H1 (cell line): ENCODE results near the gene ADGRD2. TPM values are rescaled to one million over a fixed set of nuclear protein-coding genes. Genes with fewer than 3 reads are reported as not detected.

Source experiments
- CTCF ChIA-PET: fragments of 300-600 bp; sonication (Branson Sonifier 250); formaldehyde crosslinking; loops from one replicate; lab custom pipeline; 2021; ENCODE audit not compliant: partially characterized antibody; lab: Charles Lee
- POLR2A ChIA-PET: fragments of 300-600 bp; sonication (Branson Sonifier 250); formaldehyde crosslinking; loops from one replicate; lab custom pipeline; 2021; ENCODE audit warnings: inconsistent platforms; ENCODE audit not compliant: partially characterized antibody; lab: Charles Lee
- DNase-seq, 2 experiments: peaks; one replicate each; pipeline versions ENCODE4 v3.0.0 to v3.0.0-alpha.2; 2010 to 2022; ENCODE audit warnings: low spot score in 2 of 2, low read depth in 1 of 2, mixed read lengths in 1 of 2
- FAIRE-seq: peaks from 2 replicates; lab custom pipeline; 2011; peaks lifted over from hg19 to GRCh38; lab: Jason Lieb, UNC
- H2AFZ ChIP-seq: 2 replicates; pipeline ENCODE4 v1.8.1; 2012; ENCODE audit warnings: low read length, inconsistent platforms
- H2AK5ac ChIP-seq: 2 replicates; pipeline ENCODE4 v1.6.1; 2013; ENCODE audit warnings: low read depth, low read length
- H2BK120ac ChIP-seq: replicated peaks from 2 replicates; pipeline ENCODE3; 2013; ENCODE audit warnings: low read depth, low read length, inconsistent platforms
- H2BK12ac ChIP-seq: 2 replicates; pipeline ENCODE4 v1.6.1; 2013; ENCODE audit warnings: low read depth, low read length
- H2BK15ac ChIP-seq: 2 replicates; pipeline ENCODE4 v1.6.1; 2013; ENCODE audit warnings: low read length
- H2BK20ac ChIP-seq: 2 replicates; pipeline ENCODE4 v1.6.1; 2013; ENCODE audit warnings: low read length
- H2BK5ac ChIP-seq: 2 replicates; pipeline ENCODE4 v1.6.1; 2013; ENCODE audit warnings: low read depth, low read length
- H3K14ac ChIP-seq: 2 replicates; pipeline ENCODE4 v1.6.1; 2013; ENCODE audit warnings: inconsistent platforms; ENCODE audit not compliant: insufficient read length
- H3K18ac ChIP-seq: 2 replicates; pipeline ENCODE4 v1.6.1; 2013; ENCODE audit warnings: low read length; ENCODE audit errors: extremely low read depth
- H3K23ac ChIP-seq: 2 replicates; pipeline ENCODE4 v1.6.1; 2013; ENCODE audit warnings: inconsistent platforms; ENCODE audit not compliant: insufficient read length
- H3K23me2 ChIP-seq: 2 replicates; pipeline ENCODE4 v1.6.1; 2013; ENCODE audit warnings: low read depth, low read length
- H3K27ac ChIP-seq: 2 replicates; pipeline ENCODE4 v1.6.1; 2011; ENCODE audit warnings: low read depth, low read length, inconsistent platforms
- H3K27me3 ChIP-seq, 4 experiments: replicated peaks in 1 of 4; 1 replicate in 1 of 4; 2 replicates in 3 of 4; pipeline versions ENCODE4 v1.6.1 to v1.8.1; 2011 to 2013; ENCODE audit warnings: low read length in 3 of 4, mild to moderate bottlenecking in 3 of 4, inconsistent platforms in 2 of 4, mixed read lengths in 2 of 4, moderate library complexity in 1 of 4; ENCODE audit not compliant: control insufficient read depth in 3 of 4, insufficient read depth in 3 of 4; ENCODE audit errors: extremely low read depth in 1 of 4
- H3K36me3 ChIP-seq, 4 experiments: 2 replicates each; pipeline versions ENCODE4 v1.6.1 to v1.8.1; 2011 to 2013; ENCODE audit warnings: mild to moderate bottlenecking in 4 of 4, low read length in 3 of 4, moderate library complexity in 2 of 4, control low read depth in 1 of 4, inconsistent platforms in 1 of 4; ENCODE audit not compliant: insufficient read depth in 4 of 4, control insufficient read depth in 2 of 4
- H3K4ac ChIP-seq: replicated peaks from 2 replicates; pipeline ENCODE3; 2013; ENCODE audit warnings: low read length, low read depth, mixed read lengths, inconsistent platforms; ENCODE audit not compliant: insufficient read length
- H3K4me1 ChIP-seq, 4 experiments: replicated peaks in 1 of 4; 1 replicate in 1 of 4; 2 replicates in 3 of 4; pipeline versions ENCODE4 v1.6.1 to v1.8.1; 2011 to 2013; ENCODE audit warnings: low read length in 3 of 4, inconsistent platforms in 2 of 4, mixed read lengths in 1 of 4; ENCODE audit not compliant: insufficient read depth in 4 of 4, control insufficient read depth in 3 of 4
- H3K4me2 ChIP-seq, 2 experiments: 2 replicates each; pipeline versions ENCODE4 v1.6.1 to v1.8.1; 2011 to 2013; ENCODE audit warnings: low read depth in 2 of 2, low read length in 2 of 2, control low read depth in 1 of 2, inconsistent platforms in 1 of 2, mild to moderate bottlenecking in 1 of 2; ENCODE audit not compliant: insufficient read depth in 1 of 2
- H3K4me3 ChIP-seq, 4 experiments: fragments of 200-600, 300-600 bp in 1 of 4; sonication (generic), shearing (Covaris generic), sonication (Bioruptor Twin) in 1 of 4; 2 replicates each; pipeline versions ENCODE4 v1.5.1 to v1.8.1; 2011 to 2016; ENCODE audit warnings: low read length in 4 of 4, low read depth in 3 of 4, control low read depth in 2 of 4, inconsistent platforms in 2 of 4, mild to moderate bottlenecking in 2 of 4, mixed read lengths in 1 of 4, moderate library complexity in 1 of 4; ENCODE audit not compliant: insufficient read depth in 2 of 4; ENCODE audit errors: extremely low read depth in 1 of 4
- H3K56ac ChIP-seq: replicated peaks from 2 replicates; pipeline ENCODE3; 2013; ENCODE audit warnings: low read depth, mild to moderate bottlenecking, mixed read lengths, low read length, inconsistent platforms; ENCODE audit not compliant: insufficient read length
- H3K79me1 ChIP-seq: 2 replicates; pipeline ENCODE4 v1.6.1; 2013; ENCODE audit warnings: low read depth, low read length, control low read depth
- H3K79me2 ChIP-seq, 2 experiments: 2 replicates each; pipeline versions ENCODE4 v1.6.1 to v1.8.1; 2012 to 2013; ENCODE audit warnings: low read length in 2 of 2, mild to moderate bottlenecking in 2 of 2, inconsistent platforms in 1 of 2; ENCODE audit not compliant: insufficient read depth in 2 of 2, control insufficient read depth in 1 of 2
- H3K9ac ChIP-seq, 4 experiments: replicated peaks in 1 of 4; 1 replicate in 1 of 4; 2 replicates in 3 of 4; pipeline versions ENCODE4 v1.6.1 to v1.8.1; 2011 to 2013; ENCODE audit warnings: low read depth in 3 of 4, low read length in 3 of 4, control low read depth in 2 of 4, mild to moderate bottlenecking in 2 of 4, moderate library complexity in 2 of 4, inconsistent platforms in 1 of 4; ENCODE audit errors: extremely low read depth in 1 of 4
- H3K9me3 ChIP-seq, 2 experiments: 2 replicates each; pipeline versions ENCODE4 v1.6.1 to v1.8.1; 2012 to 2013; ENCODE audit warnings: mild to moderate bottlenecking in 2 of 2, moderate library complexity in 2 of 2, control low read depth in 1 of 2, inconsistent platforms in 1 of 2, low read depth in 1 of 2, low read length in 1 of 2, mixed read lengths in 1 of 2; ENCODE audit not compliant: insufficient read depth in 2 of 2
- H4K20me1 ChIP-seq, 2 experiments: replicated peaks in 1 of 2; 2 replicates each; pipeline versions ENCODE3 to v1.8.1; 2011 to 2013; ENCODE audit warnings: inconsistent platforms in 2 of 2, low read length in 2 of 2, mild to moderate bottlenecking in 1 of 2; ENCODE audit not compliant: insufficient read depth in 2 of 2, control insufficient read depth in 1 of 2
- H4K5ac ChIP-seq: 2 replicates; pipeline ENCODE4 v1.6.1; 2013; ENCODE audit warnings: low read length, low read depth, mixed read lengths, inconsistent platforms; ENCODE audit not compliant: insufficient read length
- H4K8ac ChIP-seq: 2 replicates; pipeline ENCODE4 v1.8.0; 2013; ENCODE audit warnings: mild to moderate bottlenecking, moderate library complexity, low read length, inconsistent platforms; ENCODE audit not compliant: insufficient read depth; ENCODE audit errors: extremely low read depth
- H4K91ac ChIP-seq: replicated peaks from 2 replicates; pipeline ENCODE3; 2013; ENCODE audit warnings: low read length, mixed read lengths, inconsistent platforms; ENCODE audit not compliant: insufficient read length
- YY1 ChIP-seq: IDR thresholded peaks from 2 replicates; pipeline ENCODE4 v1.6.1; 2011; ENCODE audit warnings: low read depth, mild to moderate bottlenecking, low read length
- WGBS, 2 experiments: shearing (Covaris generic) in 1 of 2; methylation state at CpG; one replicate each; pipeline versions ENCODE4 v1.1.6 to v1.1.7; 2013 to 2015; ENCODE audit warnings: low lambda C conversion rate in 2 of 2, mixed read lengths in 2 of 2, inconsistent platforms in 1 of 2, low coverage in 1 of 2, missing lambda C conversion rate in 1 of 2; ENCODE audit not compliant: insufficient replicate concordance in 2 of 2, insufficient coverage in 1 of 2, insufficient read length in 1 of 2; ENCODE audit errors: extremely low coverage in 1 of 2, missing lambda C conversion rate in 1 of 2; 5-methylcytosine and 5-hydroxymethylcytosine counted together
- polyA plus RNA-seq, 7 experiments: library from polyadenylated mRNA; depleted of rRNA in 3 of 7; stranded (reverse) in 5 of 7; unstranded in 2 of 7; fragments of >200 nt in 5 of 7; fragments of 200-250 nt in 2 of 7; gene quantifications; 1 replicate in 5 of 7; 2 replicates in 1 of 7; 4 replicates in 1 of 7; pipeline versions ENCODE4 v1.2.1 to v1.2.3, GENCODE V29; 2011 to 2013; ENCODE audit warnings: missing spikeins in 2 of 7, mixed read lengths in 2 of 7
- total RNA-seq: library from RNA; stranded (reverse); fragmentation: NEBNext Ultra II Directional; extraction: Animal tissue kit (Norgen Biotek cat#: 25700); gene quantifications from 2 replicates; pipeline ENCODE4 v1.2.1, GENCODE V29; 2021

Gene ADGRD2
- total and polyA plus RNA-seq, 2 of the 8 experiments (the other 6 are each of a cell fraction or from before 2014, with no cell fraction given): 0.41 to 1.4 TPM

GRCh38 chr9:124473310-124473709 lies 23.1 kb downstream of the ADGRD2 start:
- H4K5ac ChIP-seq: no peak overlapping the region

More at GRCh38 chr9:124473310-124473709, 23.1 kb downstream of the ADGRD2 start:
- H4K8ac ChIP-seq: peak overlapping the region; percentile 64; the same call in 1 of the 2 replicates
- FAIRE-seq (no peak), DNase-seq (no peak)
- ChIA-PET POLR2A (no interaction called here), CTCF (interaction anchor here (0.6 to 3.9 kb wide), 8 partner anchors 8 to 379 kb away, joined by 3 to 35 read pairs (median 9); partner anchors contain the start of gene PSMB7)
- H4K20me1 ChIP-seq: no peaks in the 10 kb centered on the region
- H2AFZ ChIP-seq: no peak overlapping the region
- H3K56ac ChIP-seq: no peak overlapping the region
- TF ChIP-seq YY1: no peak
- 0 out of 2 replicates have a peak overlapping the region, but pooled peaks have one; percentile 8 for H2AK5ac ChIP-seq
- no peak overlapping the region for H4K91ac ChIP-seq
- no peak overlapping the region for H3K4ac ChIP-seq
- no peak overlapping the region for H3K23ac ChIP-seq
- peak overlapping the region; percentile 84; the same call in 1 of the 2 replicates for H2BK12ac ChIP-seq
- no peak overlapping the region for H3K4me2 ChIP-seq
- no peaks in the 10 kb centered on the region for H3K9me3 ChIP-seq
- no peak overlapping the region for H2BK20ac ChIP-seq
- peaks cover 0 to 20% (median 16%) of the 10 kb centered on the region in 4 experiments; a peak in 6 of 7 replicates for H3K4me1 ChIP-seq
- no peak overlapping the region for H3K18ac ChIP-seq
- H3K27me3 ChIP-seq: peaks cover 0 to 15% (median 13%) of the 10 kb centered on the region in 4 experiments; a peak in 6 of 7 replicates
- H3K36me3 ChIP-seq: no peaks in the 10 kb centered on the region
- no peak overlapping the region for H3K4me3 ChIP-seq
- peak overlapping the region; percentile 35; the same call in 1 of the 2 replicates for H2BK5ac ChIP-seq
- H3K14ac ChIP-seq: no peak overlapping the region
- 92% methylated on average over 10 of the region's 10 CpGs; no CpG with 5 or more reads in 1 of the 2 experiments for WGBS, 2 experiments
- H3K79me1 ChIP-seq: no peaks in the 10 kb centered on the region
- H3K27ac ChIP-seq: no peak overlapping the region; the same call in 1 of the 2 replicates
- no peaks in the 10 kb centered on the region for H3K79me2 ChIP-seq
- no peak overlapping the region for H2BK120ac ChIP-seq
- H3K9ac ChIP-seq: no peak overlapping the region
- no peak overlapping the region for H2BK15ac ChIP-seq
- H3K23me2 ChIP-seq: peaks cover 6% of the 10 kb centered on the region; the same call in 1 of the 2 replicates
